Activated naive CD4-positive, alpha-beta T cell treated with Interleukin-2 at 50 U/mL for 16 hours (primary cell): ENCODE measurements around the gene IER3.
A peak's percentile ranks its signal among the peaks of the same experiment; 100 is the strongest.
"Not testable (repeated sequence)": the region's sequence is repeated elsewhere in the genome, so short reads cannot be mapped to it uniquely, and the experiment has no call there.

ENCODE experiments used
- DNase-seq: peaks from one replicate; pipeline ENCODE4 v3.0.0-alpha.2; 2020

Gene IER3

DNA sequence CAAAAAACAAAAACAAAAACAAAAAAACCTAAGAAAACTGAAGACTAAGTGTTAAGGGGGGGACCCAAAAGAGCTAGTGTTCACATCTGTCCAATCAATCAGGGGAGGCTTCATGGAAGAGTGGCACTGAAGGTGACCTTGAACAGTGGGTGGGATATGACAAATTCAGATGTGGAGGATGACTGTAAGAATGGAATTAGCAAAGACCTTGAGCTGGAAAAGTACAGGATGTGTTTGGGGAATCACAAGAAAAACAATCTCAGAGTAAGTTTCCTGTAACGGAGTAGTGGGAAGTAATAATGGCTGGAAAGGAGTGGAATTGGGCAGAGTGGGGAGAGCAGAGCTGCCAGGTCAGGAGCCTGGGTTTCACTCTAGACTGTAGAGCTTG is 2.9 kb upstream of the IER3 start:
- no peak for DNase-seq

DNA sequence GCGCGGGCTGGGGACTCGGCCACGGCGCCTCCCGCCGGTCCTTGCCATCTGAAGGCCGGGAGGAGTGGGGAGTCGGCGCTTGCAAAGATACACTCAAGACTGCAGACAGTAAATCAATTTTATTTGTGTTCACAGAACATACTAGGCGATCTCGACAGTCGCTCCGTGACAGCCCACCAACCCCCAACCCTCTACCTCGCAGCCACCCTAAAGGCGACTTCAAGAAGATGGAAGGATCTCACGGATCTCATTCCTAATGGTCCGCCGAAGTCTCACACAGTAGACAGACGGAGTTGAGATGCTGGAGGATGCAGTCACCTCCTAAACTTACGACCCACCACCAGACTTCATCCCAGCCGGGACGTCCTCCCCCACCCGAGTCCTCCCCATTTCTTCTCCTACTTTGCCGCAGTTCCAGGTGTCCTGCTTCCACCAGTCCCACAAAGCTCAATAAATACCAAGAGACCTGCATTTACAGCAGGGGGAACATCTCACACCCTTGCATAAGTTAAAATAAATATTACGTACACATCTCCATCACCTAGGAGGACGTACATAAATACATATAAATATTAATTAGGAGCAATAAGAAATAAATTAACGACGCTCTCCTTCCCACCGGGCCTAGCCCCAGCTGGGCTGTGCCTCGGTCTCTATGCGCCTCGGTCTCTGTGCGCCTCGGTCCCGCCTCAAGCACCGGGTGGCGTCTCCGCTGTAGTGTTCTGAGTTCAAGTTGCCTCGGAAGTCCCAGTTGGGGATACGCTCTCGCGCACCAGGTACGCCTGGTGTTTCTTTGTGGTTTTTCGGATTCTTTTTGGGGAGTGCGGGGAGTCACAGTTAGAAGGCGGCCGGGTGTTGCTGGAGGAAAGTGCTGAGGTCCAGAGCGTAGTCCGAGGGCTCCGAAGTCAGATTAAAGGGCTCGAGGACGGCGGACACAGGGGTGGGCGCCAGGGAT is 971 bp downstream of the IER3 start:
- peak; percentile 51 for DNase-seq

DNA sequence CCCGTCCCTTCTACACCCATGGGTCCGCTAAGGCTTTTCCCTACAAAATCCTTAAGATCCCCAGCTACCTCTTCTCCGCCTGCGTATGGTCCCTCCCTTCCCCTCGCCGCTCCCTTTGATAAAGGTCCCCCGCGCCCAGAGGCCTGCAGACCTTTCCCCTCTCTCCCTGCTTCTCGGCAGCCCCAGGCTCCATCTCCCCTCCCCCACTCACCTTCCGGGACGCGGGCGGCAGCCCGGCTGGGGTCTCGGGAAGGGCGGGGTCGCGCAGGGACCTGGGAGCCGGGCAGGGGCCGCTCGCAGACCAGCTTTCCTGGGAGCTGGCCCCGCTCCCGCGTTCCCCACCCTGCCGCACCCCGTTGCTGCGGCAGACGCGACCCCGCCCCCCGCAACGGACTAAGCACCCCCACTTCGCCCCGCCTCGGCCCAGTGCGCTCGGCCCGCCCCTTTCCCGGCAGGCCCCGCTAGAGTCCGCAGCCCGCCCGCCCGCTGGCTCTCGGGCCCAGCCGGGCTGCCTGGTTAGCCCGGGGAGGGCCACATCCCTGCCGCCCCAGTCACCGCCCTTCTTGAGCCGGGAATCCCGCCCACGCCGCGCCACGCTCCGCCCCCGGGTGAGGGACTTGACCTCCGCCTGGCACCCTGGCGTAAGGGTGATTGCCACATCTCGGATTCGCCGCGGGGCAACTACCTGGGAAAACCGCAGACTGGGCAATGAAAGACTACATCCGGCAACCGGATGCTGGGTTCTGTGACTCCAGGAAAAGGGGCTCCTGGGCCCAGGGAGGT is 1.8 kb downstream of the IER3 start, which contains the start of gene FLOT1:
TSS of gene FLOT1 (minus strand) at position 372 of the 783 bp plus-strand sequence. CDS start 498 bp downstream, outside the sequence.
- peak; percentile 91 for DNase-seq

DNA sequence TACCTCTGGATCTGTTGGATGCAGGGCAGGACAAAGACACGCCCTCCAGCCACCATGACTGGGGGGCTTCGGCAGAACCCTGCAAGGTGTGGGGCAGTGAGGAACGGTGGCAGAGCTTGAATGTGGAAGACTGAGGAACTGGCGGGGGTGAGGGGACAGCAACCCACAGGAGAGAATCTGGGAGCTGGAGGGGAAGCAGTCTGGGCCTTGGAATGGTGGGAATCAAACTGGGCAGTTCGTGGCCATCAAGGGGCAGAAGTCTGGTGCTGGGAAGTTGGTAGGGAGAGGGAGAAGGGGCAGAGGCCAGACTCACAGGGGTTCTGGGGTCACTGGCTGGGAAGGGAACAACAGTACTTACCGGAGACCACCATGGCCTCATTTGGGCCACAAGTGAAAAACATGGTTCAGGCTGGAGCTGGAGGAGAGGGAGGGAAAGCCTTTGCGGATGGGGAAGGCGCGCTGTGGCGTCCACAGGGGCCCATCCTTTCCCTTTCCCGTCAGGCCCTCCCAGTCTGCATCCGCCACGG is 2.5 kb downstream of the IER3 start:
- DNase-seq: no peak

DNA sequence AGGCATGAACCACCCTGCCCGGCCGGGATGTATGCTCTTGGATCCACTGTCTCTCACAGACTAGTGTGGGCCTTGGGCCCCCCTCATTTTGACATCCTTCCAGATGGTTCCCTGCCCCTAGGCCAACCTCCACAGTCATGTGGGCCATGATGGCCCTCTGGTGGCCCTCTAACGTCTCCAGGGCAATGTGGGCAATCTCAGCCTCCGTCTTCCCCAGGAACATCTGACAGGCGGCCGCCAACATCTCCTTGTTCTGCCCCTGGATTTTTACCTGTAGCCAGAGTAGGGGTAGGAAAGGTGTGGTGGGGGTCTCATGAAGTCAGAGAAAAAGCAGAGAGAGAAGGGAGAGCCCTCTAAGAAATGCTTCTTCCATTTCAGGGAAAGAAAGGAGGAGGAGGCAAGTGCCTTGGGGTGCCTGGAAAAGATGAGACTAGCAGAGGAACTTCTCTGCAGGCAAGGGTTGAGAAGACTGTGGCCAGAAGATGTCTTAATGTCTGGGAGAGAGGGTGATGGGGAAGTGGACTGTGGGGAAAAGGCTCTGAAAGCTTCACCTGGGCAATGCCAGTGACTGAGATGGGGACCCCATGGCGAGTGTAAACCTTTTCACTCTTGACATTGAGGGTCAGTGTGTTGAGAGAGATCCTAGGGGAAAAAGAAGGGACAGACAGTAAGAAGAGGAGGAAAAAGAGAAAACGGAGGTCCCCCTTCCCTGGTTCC is 3.1 kb downstream of the IER3 start:
- DNase-seq: no peak

DNA sequence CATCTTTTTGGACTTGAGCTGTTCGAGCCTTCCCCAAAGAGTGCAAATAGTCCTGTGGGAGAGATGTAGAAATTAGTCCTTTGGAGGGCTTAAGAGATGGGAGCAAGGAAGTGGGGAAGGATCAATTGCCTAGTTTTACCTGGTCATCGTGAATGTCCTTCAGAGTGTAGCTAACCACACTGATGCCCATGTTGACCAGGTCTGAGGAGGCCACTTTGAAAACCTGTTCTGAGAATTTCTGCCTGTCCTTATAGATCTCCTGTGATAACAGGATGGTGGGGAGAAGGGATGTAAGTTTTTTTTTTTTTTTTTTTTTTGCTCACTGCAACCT is 3.8 kb downstream of the IER3 start:
- no peak for DNase-seq

DNA sequence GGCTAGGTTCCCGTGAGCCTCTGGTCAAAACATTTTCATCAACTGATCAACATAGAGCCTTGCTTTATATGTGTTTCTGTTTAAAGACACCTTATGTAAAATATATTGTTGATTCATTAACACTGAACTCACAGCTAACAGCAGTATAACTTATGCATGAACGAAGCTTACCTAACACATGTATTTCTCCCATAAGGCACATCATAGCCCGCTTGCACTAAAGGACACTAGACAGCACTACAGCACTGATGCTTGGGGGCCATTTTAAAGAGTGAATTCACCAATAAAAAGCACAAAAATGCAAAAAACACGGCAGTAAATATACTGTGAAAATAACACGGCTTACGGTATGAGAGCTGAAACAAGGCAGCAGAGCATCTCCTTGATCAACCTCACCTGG is 5.8 kb downstream of the IER3 start:
- DNase-seq: no peak

DNA sequence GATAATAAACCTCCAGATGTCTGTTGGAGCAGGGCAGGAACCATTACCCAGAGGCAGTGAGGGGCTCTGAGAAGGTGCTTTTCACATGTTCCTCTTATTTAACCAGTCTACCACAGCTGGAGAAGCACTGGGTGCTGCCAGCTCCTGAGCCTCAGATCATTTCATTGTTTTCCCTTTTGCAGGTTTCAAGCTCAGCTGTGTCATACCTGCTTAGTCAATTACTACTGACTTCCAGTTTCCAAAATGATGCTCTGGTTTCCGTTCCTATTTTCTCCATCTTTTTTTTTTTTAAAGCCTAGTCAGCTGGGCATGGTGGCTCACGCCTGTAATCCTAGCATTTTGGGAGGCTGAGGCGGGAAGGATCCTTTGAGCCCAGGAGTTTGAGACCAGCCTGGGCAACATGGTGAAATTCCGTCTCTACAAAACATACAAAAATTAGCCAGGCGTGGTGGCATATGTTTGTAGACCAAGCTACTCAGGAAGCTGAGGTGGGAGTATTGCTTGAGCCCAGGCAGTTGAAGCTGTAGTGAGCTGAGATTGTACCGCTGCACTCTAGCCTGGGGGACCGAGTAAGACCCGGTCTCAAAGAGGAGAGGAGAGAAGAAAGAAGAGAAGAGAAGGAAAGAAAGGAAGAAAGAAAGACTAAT is 8.6 kb downstream of the IER3 start:
- DNase-seq: no peak

DNA sequence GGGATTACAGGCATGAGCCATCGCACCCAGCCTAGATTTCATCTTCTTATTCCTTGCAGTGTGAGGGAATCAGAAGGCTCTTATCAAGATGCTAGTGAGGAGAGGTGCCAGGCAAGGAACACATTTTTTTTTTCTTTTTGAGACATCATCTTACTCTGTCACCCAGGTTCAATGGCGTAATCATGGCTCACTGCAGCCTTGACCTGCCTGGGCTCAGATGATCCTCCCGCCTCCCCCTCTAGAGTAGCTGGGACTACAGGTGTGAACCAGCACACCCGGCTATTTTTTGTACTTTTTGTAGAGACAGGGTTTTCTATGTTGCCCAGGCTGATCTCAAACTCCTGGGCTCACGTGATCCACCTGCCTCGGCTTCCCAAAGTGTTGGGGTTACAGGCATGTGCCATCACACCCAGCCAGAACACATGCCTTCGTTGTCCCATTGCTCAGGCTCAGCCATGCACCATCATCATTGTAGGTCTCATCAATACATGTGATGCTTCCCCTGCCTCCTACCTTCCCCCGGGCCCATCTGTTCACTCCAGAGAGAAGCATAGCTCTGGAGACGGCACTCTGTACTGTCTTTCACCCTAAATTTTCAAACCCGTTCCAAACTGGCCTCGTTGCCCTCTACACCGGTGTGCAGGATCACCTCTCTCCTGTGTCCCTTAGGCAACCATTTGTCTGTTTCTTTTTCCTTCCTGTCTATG is 12.0 kb downstream of the IER3 start:
- no peak for DNase-seq

DNA sequence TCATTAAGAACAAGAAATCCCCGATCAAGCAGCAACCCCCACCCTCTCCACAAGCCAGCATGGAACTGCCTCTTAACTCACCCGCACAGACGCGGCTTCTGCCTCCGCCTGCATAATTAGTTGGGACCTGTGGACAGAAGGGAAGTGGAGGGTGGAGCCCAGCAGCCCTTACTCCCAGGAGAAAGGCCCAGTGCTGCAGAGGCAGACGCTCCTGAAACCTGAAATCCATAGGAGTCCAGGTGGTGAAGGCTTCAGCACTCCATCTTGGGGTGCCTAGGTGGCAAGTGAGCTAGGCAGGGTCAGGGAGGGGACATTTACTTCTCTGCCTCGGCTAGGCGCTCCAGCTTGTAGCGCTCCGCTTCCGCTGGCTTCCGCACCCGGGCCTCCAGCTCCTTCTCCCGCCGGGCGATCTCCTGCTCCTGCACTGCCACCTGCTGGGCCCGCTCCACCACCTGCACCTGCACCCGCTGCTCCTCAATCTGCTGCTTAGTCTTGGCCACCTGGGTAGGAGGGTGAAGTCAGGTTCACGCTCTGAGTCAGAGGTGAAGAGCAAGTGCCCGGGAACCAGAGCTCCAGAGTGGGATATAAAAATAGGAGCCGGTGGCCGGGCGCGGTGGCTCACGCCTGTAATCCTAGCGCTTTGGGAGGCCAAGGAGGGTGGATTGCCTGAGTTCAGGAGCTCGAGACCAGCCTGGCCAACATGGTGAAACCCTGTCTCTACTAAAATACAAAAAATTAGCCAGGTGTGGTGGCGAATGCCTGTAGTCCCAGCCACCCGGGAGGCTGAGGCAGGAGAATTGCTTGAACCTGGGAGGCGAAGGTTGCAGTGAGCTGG is 13.5 kb downstream of the IER3 start:
- DNase-seq: peak; percentile 87

DNA sequence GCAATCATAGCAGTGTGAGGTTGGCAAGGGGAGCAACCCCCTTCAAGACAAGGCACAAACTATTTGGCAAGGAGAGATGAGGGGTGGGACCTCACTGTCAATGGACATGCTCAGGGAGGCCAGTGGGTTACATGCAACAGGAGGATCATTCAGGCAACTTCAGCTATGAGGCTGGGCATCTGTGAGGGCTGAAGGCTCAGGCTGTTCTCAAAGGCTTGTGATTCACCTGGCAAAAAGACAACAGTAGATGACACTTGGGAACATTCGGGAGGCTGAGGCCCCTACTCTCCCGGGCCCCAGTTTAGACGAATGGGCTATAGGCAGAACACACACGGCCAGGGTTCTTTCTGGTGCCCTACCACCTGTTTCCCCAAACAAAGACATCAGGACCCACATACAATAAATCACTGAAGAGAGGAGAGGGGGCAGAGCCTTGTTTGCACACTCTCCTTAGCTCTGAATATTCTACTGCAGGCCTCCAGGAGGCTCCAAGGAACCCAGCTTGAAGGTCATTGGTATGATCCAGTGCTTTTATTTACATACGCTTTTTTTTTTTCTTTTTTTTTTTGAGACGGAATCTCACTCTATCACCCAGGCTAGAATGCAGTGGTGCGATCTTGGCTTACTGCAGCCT is 16.3 kb downstream of the IER3 start:
- DNase-seq: no peak

DNA sequence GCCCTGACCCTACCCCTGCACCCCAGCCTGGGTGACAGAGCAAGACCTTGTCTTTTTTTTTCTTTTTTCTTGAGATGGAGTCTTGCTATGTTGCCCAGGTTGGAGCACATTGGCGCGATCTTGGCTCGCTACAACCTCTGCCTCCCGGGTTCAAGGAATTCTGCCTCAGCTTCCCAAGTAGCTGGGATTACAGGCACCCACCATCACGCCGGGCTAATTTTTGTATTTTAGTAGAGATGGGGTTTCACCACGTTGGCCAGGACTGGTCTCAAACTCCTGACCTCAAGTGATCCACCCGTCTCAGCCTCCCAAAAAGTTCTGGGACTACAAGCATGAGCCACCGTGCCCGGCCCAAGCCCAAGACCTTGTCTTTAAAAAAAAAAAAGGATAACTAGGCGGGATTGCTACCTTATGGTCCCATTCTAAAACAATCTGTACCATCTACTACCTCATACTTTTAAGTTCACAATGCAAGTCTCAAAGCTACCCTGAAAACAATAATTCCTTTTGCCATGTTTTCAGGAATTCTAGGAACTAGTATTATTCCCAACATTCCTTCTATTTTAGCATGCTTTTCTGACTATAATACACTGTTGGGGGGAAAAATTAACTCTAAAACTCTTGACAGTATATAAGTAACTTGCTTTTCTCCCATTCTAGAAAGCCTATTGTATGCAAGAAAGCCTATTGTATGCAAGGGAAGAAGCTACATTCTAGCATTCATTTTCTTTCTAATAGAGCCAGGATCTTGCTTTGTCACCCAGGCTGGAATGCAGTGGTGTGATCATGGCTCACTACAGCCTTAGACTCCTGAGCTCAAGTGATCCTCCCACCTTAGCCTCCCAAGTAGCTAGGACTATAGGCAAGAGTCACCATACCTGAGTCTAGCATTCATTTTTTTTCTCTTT is 17.6 kb downstream of the IER3 start:
- DNase-seq: no peak

DNA sequence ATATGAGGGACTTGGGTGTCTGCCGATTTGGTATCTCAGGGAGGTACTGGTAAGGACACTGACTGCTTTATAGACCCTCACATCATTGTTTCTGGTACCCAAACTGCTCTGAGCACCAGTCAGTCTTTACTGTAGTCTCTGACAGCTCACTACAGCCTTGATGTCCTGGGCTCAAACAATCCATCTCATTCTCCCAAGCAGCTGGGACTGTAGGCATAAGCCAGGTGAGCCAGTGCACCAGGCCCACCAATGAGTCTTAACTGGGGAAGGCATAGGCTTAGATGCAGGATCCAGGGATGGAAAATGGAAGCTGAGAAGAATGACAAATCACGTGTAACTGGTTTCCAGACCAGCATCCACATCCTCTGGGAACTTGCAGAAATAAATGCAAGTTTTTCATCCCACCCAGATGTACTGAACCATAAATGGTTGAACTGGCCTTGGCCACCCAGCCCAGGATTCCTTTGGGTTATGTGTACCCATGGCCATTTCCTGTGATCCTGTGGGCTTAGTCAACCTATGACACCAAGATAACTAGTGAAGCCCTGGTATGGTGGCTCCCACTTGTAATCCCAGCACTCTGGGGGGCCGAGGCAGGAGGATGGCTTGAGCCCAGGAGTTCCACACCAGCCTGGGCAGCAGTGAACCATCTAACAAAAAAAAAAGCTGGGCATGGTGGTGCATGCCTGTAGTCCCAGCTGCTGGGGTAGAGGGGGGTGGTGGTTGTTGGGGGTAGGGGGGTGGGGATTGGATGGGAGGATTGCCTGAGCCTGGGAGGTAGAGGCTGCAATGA is 18.4 kb downstream of the IER3 start:
- DNase-seq: no peak

DNA sequence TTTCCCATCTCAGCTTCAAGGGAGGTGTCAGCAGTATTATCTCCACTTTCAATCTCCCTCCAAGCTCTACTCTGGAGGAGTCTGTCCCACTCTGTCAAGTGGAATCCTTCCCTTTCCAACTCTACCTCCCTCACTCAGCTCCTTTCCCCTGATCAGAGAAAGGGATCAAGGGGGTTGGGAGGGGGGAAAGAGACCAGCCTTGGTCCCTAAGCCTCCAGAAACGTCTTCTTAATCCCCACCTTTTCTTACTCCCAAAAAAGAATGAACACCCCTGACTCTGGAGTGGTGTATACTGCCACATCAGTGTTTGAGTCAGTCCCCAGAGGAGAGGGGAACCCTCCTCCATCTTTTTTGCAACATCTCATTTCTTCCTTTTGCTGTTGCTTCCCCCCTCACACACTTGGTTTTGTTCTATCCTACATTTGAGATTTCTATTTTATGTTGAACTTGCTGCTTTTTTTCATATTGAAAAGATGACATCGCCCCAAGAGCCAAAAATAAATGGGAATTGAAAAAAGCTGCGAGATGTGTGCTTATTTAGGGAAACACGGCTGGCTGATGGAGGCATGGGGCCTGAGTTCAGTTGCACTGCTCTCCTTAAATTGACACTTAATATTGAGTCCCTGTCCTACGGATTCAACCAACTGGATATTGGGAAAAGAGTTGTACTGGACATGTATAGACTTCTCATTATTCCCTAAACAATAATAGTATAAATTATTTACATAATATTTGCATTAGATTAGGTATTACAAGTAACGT is 19.3 kb downstream of the IER3 start:
- DNase-seq: no peak

DNA sequence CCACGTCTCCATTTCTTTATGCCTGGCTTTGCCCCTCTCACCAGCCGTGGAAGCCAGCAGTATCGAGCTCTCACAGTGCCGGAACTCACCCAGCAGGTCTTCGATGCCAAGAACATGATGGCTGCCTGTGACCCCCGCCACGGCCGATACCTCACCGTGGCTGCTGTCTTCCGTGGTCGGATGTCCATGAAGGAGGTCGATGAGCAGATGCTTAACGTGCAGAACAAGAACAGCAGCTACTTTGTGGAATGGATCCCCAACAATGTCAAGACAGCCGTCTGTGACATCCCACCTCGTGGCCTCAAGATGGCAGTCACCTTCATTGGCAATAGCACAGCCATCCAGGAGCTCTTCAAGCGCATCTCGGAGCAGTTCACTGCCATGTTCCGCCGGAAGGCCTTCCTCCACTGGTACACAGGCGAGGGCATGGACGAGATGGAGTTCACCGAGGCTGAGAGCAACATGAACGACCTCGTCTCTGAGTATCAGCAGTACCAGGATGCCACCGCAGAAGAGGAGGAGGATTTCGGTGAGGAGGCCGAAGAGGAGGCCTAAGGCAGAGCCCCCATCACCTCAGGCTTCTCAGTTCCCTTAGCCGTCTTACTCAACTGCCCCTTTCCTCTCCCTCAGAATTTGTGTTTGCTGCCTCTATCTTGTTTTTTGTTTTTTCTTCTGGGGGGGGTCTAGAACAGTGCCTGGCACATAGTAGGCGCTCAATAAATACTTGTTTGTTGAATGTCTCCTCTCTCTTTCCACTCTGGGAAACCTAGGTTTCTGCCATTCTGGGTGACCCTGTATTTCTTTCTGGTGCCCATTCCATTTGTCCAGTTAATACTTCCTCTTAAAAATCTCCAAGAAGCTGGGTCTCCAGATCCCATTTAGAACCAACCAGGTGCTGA is 20.3 kb downstream of the IER3 start:
- DNase-seq: not testable (repeated sequence)

DNA sequence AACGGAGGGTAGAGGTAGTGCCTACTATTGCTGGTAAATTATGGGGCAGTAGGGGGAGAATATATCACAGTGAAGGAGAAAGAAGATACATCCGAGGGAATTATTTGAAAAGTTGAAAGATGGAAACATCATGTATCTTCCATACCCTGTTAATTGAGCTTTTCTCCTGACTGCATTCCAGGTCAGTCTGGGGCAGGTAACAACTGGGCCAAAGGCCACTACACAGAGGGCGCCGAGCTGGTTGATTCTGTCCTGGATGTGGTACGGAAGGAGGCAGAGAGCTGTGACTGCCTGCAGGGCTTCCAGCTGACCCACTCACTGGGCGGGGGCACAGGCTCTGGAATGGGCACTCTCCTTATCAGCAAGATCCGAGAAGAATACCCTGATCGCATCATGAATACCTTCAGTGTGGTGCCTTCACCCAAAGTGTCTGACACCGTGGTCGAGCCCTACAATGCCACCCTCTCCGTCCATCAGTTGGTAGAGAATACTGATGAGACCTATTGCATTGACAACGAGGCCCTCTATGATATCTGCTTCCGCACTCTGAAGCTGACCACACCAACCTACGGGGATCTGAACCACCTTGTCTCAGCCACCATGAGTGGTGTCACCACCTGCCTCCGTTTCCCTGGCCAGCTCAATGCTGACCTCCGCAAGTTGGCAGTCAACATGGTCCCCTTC is 21.0 kb downstream of the IER3 start:
- not testable (repeated sequence) for DNase-seq
